Measurements from ENCODE around the gene MBNL2.
"Not testable (repeated sequence)": the region's sequence is repeated elsewhere in the genome, so short reads cannot be mapped to it uniquely, and the experiment has no call there.

Gene MBNL2

DNA sequence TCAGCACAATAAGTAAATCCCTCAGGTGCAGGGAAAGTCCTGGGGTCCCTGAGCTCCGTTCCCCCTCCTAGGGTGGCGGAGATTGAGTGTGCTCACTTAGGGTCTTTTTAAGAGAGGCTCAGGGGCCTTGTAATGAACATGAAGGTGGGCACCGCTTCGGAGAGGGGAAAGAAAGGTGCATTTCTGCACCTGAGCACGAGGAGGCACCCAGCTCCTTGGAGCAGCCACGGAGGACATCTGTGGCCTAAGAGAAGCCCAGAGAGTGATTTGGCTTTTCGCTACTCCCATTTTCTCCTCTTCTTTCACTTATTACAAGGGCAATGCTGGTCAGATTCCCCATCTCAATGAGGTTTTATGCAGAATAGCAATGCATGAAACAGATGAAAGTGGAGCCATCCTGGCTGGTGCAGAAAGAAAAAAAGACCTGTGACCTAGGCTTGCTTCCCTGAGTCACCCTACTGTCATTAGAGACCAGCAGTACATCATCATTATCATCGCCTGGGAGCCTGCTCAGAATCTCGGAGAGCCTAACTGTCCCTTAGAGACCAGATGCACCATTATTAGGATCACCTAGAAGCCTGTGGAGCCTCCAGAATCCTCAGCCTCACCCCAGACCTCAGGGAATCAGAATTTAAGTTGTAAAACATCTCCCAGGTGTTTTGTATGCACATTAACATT, 125.3 kb downstream of the MBNL2 start:
- no peak overlapping the region for H3K9ac ChIP-seq (ENCODE audit: low read depth, low read length, poor library complexity)
- no peak overlapping the region for H2BK12ac ChIP-seq (ENCODE audit: low read length)
- H3K9me3 ChIP-seq (replicated peaks in 1 of 2; ENCODE audit: control insufficient read depth in 2 of 2, insufficient read depth in 1 of 2, low read depth in 1 of 2, low read length in 2 of 2) = peaks cover 0 to 8% of the 10 kb centered on the region in 2 donors
- no peak for DNase-seq (ENCODE audit: low spot score)
- no peak overlapping the region for H2BK5ac ChIP-seq (ENCODE audit: low read length)
- H4K91ac ChIP-seq (ENCODE audit: low read depth, low read length, poor library complexity) = no peak overlapping the region
- no peak overlapping the region for H2AFZ ChIP-seq (ENCODE audit: low read length)
- H3K14ac ChIP-seq (ENCODE audit: low read length) = no peak overlapping the region
- no peak overlapping the region for H3K4ac ChIP-seq (ENCODE audit: low read length)
- no peak overlapping the region for H3K23ac ChIP-seq (ENCODE audit: low read depth, low read length, poor library complexity)
- H3K4me1 ChIP-seq (ENCODE audit: control insufficient read depth in 2 of 2, insufficient read depth in 1 of 2, low read depth in 1 of 2, low read length in 2 of 2) = peaks cover 0 to 2% of the 10 kb centered on the region in 2 donors
- no peak overlapping the region for H2BK15ac ChIP-seq (ENCODE audit: low read length)
- H3K27me3 ChIP-seq (ENCODE audit: control insufficient read depth in 3 of 3, insufficient read depth in 3 of 3, low read depth in 1 of 3, low read length in 3 of 3) = no peaks in the 10 kb centered on the region
- peaks cover 2% of the 10 kb centered on the region for H3K79me1 ChIP-seq (ENCODE audit: low read depth, low read length)
- no peak overlapping the region for H2BK120ac ChIP-seq (ENCODE audit: low read depth, low read length)
- H2AK5ac ChIP-seq (ENCODE audit: low read depth, low read length) = no peak overlapping the region
- H3K4me3 ChIP-seq (ENCODE audit: low read length in 2 of 2) = no peak overlapping the region
- no peak overlapping the region for H3K18ac ChIP-seq (ENCODE audit: low read length)
- H3K27ac ChIP-seq (replicated peaks; ENCODE audit: low read length) = no peak overlapping the region
- H4K8ac ChIP-seq (ENCODE audit: low read depth, low read length) = no peak overlapping the region
- H3K36me3 ChIP-seq (replicated peaks in 1 of 2; ENCODE audit: control insufficient read depth in 2 of 2, insufficient read depth in 2 of 2, low read length in 2 of 2) = peaks cover 8 to 26% of the 10 kb centered on the region in 2 donors
- no CpG with 5 or more reads among the region's 9 CpGs for WGBS, 2 donors (ENCODE audit: extremely low coverage in 2 of 2, insufficient read length in 2 of 2, insufficient replicate concordance in 1 of 2)
- H3K4me2 ChIP-seq (ENCODE audit: insufficient read depth, low read length, poor library complexity, severe bottlenecking) = no peak overlapping the region

DNA sequence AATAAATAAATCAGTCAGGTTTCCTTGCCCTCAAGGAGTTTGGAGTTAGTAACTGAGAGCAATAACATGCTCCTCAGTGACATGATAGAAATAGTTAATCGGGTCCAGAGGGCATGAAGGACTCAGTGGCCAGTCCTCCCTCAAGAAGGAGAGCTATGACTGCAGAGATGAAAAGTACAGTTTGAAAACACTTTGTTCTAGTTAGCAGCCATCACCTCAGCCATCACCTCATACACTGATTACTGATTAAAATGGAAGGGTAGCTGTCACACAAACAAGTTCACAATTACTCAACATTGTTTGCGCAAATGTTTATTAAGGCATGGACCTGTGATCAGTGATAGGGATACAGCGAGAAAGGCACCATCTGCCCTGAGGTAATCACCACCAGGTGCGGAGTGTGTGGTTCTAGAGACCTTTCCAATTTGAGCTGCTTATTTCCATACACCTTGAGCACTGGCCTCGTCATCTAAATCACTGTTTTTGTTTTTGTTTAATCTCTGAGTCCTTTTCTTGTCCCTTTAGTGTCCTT, 126.5 kb downstream of the MBNL2 start:
- Histone ChIP-seq H2BK15ac (ENCODE audit: low read length) (no peak overlapping the region), H3K23ac (ENCODE audit: low read depth, low read length, poor library complexity) (no peak overlapping the region), H2AK5ac (ENCODE audit: low read depth, low read length) (no peak overlapping the region), H3K18ac (ENCODE audit: low read length) (no peak overlapping the region), H2BK120ac (ENCODE audit: low read depth, low read length) (no peak overlapping the region), H3K4me3 (ENCODE audit: low read length in 2 of 2) (no peak overlapping the region), H3K9ac (ENCODE audit: low read depth, low read length, poor library complexity) (no peak overlapping the region), H3K4ac (ENCODE audit: low read length) (no peak overlapping the region), H2BK5ac (ENCODE audit: low read length) (no peak overlapping the region), H2AFZ (ENCODE audit: low read length) (no peak overlapping the region), H3K4me1 (ENCODE audit: control insufficient read depth in 2 of 2, insufficient read depth in 1 of 2, low read depth in 1 of 2, low read length in 2 of 2) (peaks cover 0 to 2% of the 10 kb centered on the region in 2 donors), H4K91ac (ENCODE audit: low read depth, low read length, poor library complexity) (no peak overlapping the region), H3K27ac (replicated peaks; ENCODE audit: low read length) (no peak overlapping the region), H3K4me2 (ENCODE audit: insufficient read depth, low read length, poor library complexity, severe bottlenecking) (no peak overlapping the region), H2BK12ac (ENCODE audit: low read length) (no peak overlapping the region), H4K8ac (ENCODE audit: low read depth, low read length) (no peak overlapping the region), H3K27me3 (ENCODE audit: control insufficient read depth in 3 of 3, insufficient read depth in 3 of 3, low read depth in 1 of 3, low read length in 3 of 3) (no peaks in the 10 kb centered on the region), H3K14ac (ENCODE audit: low read length) (no peak overlapping the region), H3K9me3 (replicated peaks in 1 of 2; ENCODE audit: control insufficient read depth in 2 of 2, insufficient read depth in 1 of 2, low read depth in 1 of 2, low read length in 2 of 2) (peaks cover 0 to 8% of the 10 kb centered on the region in 2 donors), H3K36me3 (replicated peaks in 1 of 2; ENCODE audit: control insufficient read depth in 2 of 2, insufficient read depth in 2 of 2, low read length in 2 of 2) (peaks cover 8 to 21% of the 10 kb centered on the region in 2 donors), H3K79me1 (ENCODE audit: low read depth, low read length) (peaks cover 2% of the 10 kb centered on the region)
- no CpG with 5 or more reads among the region's 5 CpGs for WGBS, 2 donors (ENCODE audit: extremely low coverage in 2 of 2, insufficient read length in 2 of 2, insufficient replicate concordance in 1 of 2)
- DNase-seq (ENCODE audit: low spot score) = no peak

DNA sequence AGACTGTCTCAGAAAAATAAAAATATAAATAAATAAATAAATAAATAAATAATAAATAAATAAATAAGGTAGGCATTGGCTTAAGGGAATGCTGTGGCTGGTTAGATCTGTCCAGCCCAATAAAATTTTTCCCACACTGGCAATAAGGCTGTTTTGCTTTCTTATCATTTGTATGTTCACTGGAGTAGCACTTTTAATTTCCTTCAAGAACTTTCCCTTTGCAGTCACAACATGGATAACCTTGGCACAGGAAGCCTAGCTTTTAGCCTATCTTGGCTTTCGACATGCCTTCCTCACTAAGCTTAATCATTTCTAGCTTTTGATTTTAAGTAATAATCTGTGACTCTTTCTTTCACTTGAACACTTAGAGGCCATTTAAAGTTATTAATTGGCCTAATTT, 129.9 kb downstream of the MBNL2 start:
- not testable (repeated sequence) for H2BK15ac ChIP-seq (ENCODE audit: low read length); H3K23ac ChIP-seq (ENCODE audit: low read depth, low read length, poor library complexity); H2BK5ac ChIP-seq (ENCODE audit: low read length); H4K8ac ChIP-seq (ENCODE audit: low read depth, low read length); H3K79me1 ChIP-seq (ENCODE audit: low read depth, low read length); H3K4me3 ChIP-seq (ENCODE audit: low read length in 2 of 2); H4K91ac ChIP-seq (ENCODE audit: low read depth, low read length, poor library complexity); H3K14ac ChIP-seq (ENCODE audit: low read length); DNase-seq (ENCODE audit: low spot score); H3K4me2 ChIP-seq (ENCODE audit: insufficient read depth, low read length, poor library complexity, severe bottlenecking); H3K9me3 ChIP-seq (replicated peaks in 1 of 2; ENCODE audit: control insufficient read depth in 2 of 2, insufficient read depth in 1 of 2, low read depth in 1 of 2, low read length in 2 of 2); H2AK5ac ChIP-seq (ENCODE audit: low read depth, low read length); H3K18ac ChIP-seq (ENCODE audit: low read length); H3K27ac ChIP-seq (replicated peaks; ENCODE audit: low read length); H3K27me3 ChIP-seq (ENCODE audit: control insufficient read depth in 3 of 3, insufficient read depth in 3 of 3, low read depth in 1 of 3, low read length in 3 of 3); H2AFZ ChIP-seq (ENCODE audit: low read length); H2BK120ac ChIP-seq (ENCODE audit: low read depth, low read length); H2BK12ac ChIP-seq (ENCODE audit: low read length); H3K4ac ChIP-seq (ENCODE audit: low read length); H3K4me1 ChIP-seq (ENCODE audit: control insufficient read depth in 2 of 2, insufficient read depth in 1 of 2, low read depth in 1 of 2, low read length in 2 of 2); H3K9ac ChIP-seq (ENCODE audit: low read depth, low read length, poor library complexity)
- no CpG with 5 or more reads among the region's 1 CpG for WGBS, 2 donors (ENCODE audit: extremely low coverage in 2 of 2, insufficient read length in 2 of 2, insufficient replicate concordance in 1 of 2)
- peaks cover 5 to 17% of the 10 kb centered on the region in 2 donors for H3K36me3 ChIP-seq (replicated peaks in 1 of 2; ENCODE audit: control insufficient read depth in 2 of 2, insufficient read depth in 2 of 2, low read length in 2 of 2)

DNA sequence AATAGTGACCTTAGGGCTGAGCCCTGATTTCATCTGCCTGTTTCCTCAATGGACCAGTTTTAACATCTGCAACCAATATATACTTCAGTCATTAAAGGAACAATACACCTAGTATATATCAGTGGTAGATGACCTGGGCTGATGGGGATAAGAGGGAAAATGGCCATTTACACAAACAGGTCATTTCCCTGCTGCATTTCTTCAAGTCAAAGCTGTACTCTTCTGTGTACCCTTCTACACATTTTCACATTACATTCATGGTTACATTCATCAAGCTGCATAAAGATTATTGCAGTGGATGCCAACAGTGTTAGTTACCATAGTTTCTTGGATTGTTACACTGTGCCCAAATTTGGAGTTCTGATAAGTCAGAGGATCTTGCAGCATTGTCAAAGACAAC, 130.7 kb downstream of the MBNL2 start:
- Histone ChIP-seq H3K79me1 (ENCODE audit: low read depth, low read length) (no peaks in the 10 kb centered on the region), H3K18ac (ENCODE audit: low read length) (no peak overlapping the region), H3K36me3 (replicated peaks in 1 of 2; ENCODE audit: control insufficient read depth in 2 of 2, insufficient read depth in 2 of 2, low read length in 2 of 2) (peaks cover 5 to 20% of the 10 kb centered on the region in 2 donors), H2BK5ac (ENCODE audit: low read length) (no peak overlapping the region), H4K8ac (ENCODE audit: low read depth, low read length) (no peak overlapping the region), H3K9me3 (replicated peaks in 1 of 2; ENCODE audit: control insufficient read depth in 2 of 2, insufficient read depth in 1 of 2, low read depth in 1 of 2, low read length in 2 of 2) (peaks cover 2 to 8% of the 10 kb centered on the region in 2 donors), H3K27ac (replicated peaks; ENCODE audit: low read length) (no peak overlapping the region), H3K4me1 (ENCODE audit: control insufficient read depth in 2 of 2, insufficient read depth in 1 of 2, low read depth in 1 of 2, low read length in 2 of 2) (no peaks in the 10 kb centered on the region), H3K4me3 (ENCODE audit: low read length in 2 of 2) (no peak overlapping the region), H3K9ac (ENCODE audit: low read depth, low read length, poor library complexity) (no peak overlapping the region), H4K91ac (ENCODE audit: low read depth, low read length, poor library complexity) (no peak overlapping the region), H3K27me3 (ENCODE audit: control insufficient read depth in 3 of 3, insufficient read depth in 3 of 3, low read depth in 1 of 3, low read length in 3 of 3) (no peaks in the 10 kb centered on the region), H2BK120ac (ENCODE audit: low read depth, low read length) (no peak overlapping the region), H3K14ac (ENCODE audit: low read length) (no peak overlapping the region), H3K4ac (ENCODE audit: low read length) (no peak overlapping the region), H2BK12ac (ENCODE audit: low read length) (no peak overlapping the region), H2AK5ac (ENCODE audit: low read depth, low read length) (no peak overlapping the region), H3K23ac (ENCODE audit: low read depth, low read length, poor library complexity) (no peak overlapping the region), H2AFZ (ENCODE audit: low read length) (no peak overlapping the region), H3K4me2 (ENCODE audit: insufficient read depth, low read length, poor library complexity, severe bottlenecking) (no peak overlapping the region), H2BK15ac (ENCODE audit: low read length) (no peak overlapping the region)
- DNase-seq (ENCODE audit: low spot score) = no peak

All from neuronal stem cell (in vitro differentiated cells).